HEK293 (cell line): ENCODE data around the gene TBC1D22A.

Source experiments
- ZBTB21 ChIP-seq: fragments of 450-650 bp; formaldehyde crosslinking; IDR thresholded peaks from 2 replicates; pipeline ENCODE4 v1.5.1; 2017; ENCODE audit warnings: missing biosample characterization, missing genetic modification characterization
- ZNF600 ChIP-seq: fragments of 450-650 bp; formaldehyde crosslinking; IDR thresholded peaks from 2 replicates; pipeline ENCODE4 v1.5.1; 2016; ENCODE audit warnings: missing biosample characterization, missing genetic modification characterization
- TF ChIP-seq, protein P1 (sequence below): fragments of 450-650 bp; formaldehyde crosslinking; IDR thresholded peaks from 2 replicates; pipeline ENCODE4 v1.5.1; 2016; ENCODE audit warnings: missing biosample characterization, missing genetic modification characterization

DNA sequence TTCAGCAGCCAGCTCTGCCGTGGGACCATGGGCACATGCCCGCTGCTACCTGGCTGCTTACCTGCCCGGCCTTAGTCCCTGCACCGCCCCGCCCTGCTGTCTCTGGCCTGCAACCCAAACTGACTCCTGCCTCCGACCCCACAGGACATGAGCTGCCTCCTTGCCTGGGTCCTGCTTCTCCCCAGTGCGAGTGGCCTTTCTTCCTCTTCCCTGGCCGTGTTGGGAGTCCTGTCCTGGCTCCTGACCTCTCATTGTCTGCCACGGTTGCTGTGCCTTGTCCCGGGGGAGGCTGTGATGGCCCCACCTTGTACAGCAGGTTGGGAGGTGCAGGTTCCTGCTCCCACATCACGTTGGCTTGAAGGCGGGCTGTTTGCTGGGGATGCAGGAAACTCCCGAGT, 370.0 kb downstream of the TBC1D22A start:
- TF ChIP-seq ZNF600 (no peak), ZBTB21 (tag by site-specific recombination) (no peak)
- TF ChIP-seq, protein P1, sequence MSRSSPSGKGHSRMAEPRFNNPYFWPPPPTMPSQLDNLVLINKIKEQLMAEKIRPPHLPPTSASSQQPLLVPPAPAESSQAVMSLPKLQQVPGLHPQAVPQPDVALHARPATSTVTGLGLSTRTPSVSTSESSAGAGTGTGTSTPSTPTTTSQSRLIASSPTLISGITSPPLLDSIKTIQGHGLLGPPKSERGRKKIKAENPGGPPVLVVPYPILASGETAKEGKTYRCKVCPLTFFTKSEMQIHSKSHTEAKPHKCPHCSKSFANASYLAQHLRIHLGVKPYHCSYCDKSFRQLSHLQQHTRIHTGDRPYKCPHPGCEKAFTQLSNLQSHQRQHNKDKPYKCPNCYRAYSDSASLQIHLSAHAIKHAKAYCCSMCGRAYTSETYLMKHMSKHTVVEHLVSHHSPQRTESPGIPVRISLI (tag by site-specific recombination), result no peak
